A204.1 (cell line): ENCODE data around the gene PLSCR1.
"Not testable (repeated sequence)": the region's sequence is repeated elsewhere in the genome, so short reads cannot be mapped to it uniquely, and the experiment has no call there.

Experiments used
- FAIRE-seq: peaks from 2 replicates; lab custom pipeline; 2012; peaks lifted over from hg19 to GRCh38; lab: Jason Lieb, UNC

PLSCR1 gene

DNA sequence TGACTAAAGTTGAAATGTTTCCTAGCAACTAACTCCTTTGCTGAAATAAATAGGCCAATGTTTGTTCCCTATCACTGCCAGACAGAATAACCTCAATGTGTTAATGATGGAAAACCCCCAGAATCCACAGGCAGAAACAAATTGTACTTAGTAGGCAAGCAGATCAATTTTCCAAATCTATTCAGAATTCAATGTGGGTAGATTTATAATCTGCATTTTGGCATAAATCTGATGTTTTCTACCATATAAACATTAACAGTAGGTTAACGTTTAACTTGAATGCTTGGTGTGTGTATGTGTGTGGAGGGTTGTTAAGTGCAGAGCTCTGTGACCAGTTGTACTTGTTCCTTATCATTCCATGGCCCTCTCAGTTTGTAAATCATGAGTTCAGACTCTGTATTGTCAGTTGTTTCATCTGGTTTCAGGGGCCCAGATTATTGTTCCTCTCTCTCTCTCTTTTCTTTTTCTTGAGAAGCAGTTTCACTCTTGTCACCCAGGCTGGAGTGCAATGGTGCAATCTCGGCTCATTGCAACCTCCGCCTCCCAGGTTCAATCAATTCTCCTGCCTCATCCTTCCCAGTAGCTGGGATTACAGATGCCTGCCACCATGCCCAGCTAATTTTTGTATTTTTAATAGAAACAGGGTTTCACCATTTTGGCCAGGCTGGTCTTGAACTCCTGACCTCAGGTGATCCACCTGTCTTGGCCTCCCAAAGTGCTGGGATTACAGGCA, 32.8 kb downstream of the PLSCR1 start:
- no peak for FAIRE-seq

DNA sequence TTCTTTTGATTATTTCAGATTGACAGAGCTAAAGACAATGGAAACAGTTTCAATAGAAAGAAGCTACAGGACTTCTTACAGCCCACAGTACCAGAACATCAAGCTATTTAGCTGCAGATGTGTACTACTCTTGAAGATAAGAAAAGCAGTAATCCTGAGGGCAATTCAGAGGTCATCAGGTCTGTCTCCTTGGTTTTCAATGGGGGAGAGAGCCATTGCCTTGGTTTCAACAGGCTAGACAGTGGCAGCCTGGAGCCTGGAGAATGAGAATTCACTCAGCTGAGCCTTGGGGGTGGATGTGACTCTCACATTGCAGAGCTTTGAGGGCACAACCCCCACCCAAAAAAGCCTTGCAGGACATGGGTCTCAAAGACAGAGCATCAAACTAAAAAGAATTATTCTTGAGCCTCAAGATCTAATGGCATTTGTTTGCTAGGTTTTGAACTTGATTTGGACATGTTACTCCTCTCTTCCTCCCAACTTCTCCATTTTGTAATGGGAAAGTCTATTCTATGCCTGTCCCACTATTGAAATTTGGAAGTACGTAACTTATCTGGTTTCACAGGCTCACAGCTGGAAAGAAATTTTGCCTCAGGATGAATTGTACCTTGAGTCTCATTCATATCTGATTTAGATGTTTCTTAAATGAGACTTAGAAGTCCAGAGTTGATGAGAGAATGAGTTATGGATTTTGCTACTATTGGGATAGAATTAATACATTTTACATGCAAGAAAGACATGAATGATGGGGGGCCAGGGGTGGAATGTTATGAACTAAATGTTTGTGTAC, 36.9 kb downstream of the PLSCR1 start:
- no peak for FAIRE-seq

DNA sequence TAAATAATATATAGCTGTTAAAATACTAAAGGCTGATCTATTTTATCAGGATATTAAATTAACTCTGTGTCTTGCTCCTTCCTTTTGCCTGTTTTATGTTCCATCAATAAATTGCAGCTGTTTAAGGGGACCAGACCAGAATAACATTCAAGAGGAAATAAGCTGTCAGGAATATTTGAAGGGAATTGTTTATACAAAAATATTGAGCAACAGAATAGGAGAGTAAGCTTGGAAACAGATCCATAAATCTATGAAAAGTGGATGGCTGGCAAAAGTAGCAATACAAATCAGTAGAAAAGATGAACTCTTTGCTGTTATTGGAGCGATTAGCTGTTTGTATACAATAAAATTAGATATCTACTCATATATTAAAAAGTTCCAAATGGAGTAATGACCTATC, 38.9 kb downstream of the PLSCR1 start:
- FAIRE-seq: no peak

DNA sequence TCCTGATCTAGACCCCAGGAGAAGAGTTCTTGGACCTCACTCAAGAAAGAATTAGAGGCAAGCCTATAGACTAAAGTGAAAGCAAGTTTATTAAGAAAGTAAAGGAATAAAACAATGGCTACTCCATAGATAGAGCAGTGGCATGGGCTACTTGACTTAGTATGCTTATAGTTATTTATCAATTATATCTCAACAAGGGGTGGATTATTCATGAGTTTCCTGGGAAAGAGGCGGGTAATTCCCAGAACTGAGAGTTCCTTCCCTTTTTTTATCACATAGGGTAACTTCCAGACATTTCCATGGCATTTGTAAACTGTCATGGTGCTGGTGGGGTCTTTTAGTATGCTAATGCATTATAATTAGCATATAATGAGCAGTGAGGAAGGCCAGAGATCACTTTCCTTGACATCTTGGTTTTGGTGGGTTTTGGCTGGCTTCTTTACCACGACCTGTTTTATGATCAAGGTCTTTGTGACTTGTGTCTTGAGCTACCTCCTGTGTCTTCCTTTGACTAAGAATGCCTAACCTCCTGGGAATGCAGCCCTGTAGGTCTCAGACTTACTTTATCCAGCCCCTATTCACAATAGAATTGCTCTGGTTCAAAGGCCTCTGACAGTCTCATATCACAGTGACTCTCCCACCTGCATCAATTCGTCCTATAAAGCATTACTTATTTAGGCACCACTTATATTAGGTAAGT, 39.8 kb downstream of the PLSCR1 start:
- FAIRE-seq: no peak

DNA sequence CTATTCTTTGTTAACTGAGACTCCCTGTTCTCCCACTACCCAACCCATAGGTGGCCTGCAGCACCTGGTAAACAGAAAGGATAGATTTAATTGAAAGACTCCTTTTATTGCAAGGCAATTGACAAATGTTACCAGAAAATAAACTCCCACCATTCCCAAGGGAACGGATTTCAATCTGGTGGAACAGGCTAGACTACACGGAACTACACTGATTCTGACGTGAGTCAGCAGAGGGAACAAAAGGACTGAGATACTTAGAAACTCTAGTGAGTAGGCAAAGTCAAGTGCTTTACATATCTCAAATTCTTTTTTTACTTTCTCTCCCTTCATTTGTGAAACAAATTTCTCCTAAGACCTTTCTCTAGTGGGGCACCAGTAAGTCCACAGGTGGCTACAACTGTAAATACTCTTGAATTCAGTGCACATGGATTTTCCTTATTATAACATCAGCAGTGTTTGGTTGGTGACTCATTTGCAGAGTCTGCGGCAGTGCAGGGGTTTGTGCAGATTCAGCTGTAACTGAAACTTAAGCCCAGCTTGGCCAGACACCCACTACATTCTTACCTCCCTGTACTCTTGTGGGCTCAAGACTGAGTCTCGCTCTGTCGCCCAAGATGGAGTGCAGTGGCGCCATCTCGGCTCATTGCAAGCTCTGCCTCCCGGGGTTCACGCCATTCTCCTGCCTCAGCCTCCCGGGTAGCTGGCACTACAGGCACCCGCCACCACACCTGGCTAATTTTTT, 40.8 kb downstream of the PLSCR1 start:
- FAIRE-seq: no peak

DNA sequence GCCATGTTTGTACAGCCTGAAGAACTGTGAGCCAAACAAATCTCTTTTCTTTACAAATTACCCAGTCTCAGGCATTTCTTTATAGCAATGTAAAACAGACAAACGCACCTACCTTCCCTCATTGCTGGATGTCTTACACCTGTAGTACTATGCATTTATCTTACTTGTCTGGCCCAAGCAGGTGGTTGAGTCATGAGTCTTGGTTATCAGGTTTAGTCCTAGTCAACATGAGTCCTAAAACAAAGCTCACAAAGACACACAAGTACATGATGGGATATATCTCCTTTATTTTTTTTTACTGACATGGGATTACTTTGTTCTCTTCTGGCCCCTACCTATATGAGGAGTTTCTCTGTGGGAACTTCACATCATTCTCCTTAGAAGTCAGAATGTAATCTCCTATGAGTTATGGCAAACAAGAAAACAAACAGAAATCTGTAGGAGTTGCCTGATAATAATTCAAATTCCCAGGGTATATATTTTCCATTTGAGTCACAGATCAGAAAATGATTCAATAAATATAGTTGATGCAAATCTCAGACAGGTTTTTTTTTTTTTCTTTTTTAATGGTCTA, 41.4 kb downstream of the PLSCR1 start:
- FAIRE-seq: no peak

DNA sequence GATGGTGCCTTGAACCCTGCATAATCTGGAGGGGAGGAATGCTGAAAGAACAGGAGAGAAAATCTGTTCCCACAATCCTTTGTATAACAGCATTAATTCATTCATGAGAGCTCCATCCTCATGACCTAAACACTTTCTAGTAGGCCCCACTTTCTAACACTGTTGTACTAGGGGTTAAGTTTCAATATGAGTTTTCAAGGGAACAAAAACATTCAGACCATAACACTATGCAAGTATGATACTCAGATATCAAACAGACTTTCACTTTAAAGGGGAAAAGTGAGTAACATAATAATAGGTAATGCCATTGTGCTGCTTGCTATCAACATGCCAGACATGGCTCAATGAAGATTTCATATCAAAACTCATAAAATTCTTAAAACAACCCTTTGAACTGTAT, 42.7 kb downstream of the PLSCR1 start:
- FAIRE-seq: no peak

DNA sequence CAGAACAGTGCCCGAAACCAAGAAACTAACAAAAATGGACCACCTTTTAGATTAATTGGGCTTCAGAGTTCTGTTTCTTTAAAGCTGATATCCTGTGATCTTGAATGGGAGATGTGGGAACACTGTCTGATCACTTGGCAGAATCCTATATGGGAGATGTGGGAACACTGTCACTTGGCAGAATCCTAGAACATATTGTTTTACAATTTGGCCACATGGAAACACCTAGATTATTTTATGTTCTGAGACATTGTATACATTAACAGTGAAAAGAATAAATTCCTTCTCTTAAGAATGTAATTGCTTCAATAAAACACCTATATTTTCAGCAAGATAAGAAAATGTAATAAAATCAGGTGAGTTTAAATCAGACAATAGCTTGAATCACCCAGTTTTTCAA, 44.7 kb downstream of the PLSCR1 start:
- no peak for FAIRE-seq

DNA sequence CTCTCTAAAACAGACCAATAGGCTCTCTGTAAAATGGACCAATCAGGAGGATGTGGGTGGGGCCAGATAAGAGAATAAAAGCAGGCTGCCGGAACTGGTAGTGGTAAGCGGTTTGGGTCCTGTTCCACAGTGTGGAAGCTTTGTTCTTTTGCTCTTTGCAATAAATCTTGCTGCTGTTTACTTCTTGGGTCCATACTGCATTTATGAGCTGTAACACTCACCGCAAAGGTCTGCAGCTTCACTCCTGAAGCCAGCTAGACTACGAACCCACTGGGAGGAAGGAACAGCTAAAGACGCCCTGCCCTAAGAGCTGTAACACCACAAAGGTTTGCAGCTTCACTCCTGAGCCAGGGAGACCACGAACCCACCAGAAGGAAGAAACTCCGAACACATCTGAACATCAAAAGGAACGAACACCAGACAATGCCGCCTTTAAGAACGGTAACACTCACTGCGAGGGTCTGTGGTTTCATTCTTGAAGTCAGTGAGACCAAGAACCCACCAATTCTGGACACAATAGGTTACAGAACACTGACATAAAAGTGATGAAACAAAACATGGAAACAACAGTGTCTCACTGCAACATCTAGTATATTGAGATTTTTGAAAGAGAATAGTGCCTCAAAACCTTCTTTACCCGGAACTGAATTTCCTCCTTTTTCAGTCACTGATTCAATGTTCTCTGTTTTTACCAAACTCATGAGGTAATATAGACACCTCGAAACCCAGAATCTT, 46.2 kb downstream of the PLSCR1 start:
- no peak for FAIRE-seq

DNA sequence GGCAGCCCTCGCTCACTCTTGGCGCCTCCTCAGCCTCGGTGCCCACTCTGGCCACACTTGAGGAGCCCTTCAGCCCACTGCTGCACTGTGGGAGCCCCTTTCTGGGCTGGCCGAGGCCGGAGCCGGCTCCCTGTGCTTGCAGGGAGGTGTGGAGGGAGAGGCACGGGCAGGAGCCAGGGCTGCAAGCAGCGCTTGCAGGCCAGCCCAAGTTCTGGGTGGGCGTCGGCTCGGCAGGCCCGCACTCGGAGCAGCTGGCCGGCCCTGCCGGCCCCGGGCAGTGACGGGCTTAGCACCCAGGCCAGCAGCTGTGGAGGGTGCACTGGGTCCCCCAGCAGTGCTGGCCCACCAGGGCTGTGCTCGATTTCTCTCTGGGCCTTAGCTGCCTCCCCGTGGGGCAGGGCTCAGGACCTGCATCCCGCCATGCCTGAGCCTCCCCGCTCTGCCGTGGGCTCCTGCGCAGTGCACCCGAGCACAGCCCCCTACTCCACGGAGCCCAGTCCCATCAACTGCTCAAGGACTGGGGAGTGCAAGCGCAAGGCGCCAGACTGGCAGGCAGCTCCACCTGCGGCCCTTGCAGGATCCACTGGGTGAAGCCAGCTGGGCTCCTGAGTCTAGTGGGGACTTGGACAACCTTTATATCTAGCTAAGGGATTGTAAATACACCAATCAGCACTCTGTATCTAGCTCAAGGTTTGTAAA, 47.1 kb downstream of the PLSCR1 start:
- FAIRE-seq: not testable (repeated sequence)

DNA sequence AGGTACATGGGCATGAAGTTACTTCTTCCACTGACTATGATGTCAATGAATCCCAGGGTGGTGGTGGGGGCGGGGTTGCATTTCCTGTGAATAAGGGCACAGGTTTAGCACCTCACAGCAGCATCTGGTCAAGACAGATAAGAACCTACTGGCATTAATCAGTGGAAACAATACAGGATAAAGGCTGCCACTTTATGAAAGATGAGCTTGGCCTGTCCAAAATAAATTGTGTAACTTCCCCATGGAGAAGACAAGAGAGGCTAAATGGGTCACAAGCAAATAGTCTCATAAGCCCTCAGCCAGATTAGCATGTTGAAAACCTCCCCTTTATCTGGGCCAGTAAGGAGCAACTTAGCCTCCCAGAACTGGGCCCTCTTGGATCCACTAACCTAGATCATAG, 47.7 kb downstream of the PLSCR1 start:
- no peak for FAIRE-seq

DNA sequence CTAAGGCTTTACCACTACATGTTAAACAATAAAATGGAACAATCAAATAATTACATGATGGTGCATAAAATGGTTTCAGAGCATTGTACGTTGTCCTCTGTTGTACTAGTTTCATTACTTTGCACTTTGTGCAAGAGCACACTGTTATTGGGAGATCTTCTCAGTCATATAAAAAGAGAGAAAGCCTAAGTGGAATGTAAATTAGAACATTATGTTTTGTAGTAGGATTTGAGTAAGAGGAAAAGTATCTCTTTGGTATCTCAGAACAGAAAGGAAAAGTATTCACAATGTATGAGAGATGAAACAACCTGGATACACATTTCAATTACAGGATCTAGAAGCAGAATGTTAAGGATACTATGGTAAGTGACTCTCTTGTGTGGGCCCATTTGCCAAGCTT, 48.2 kb downstream of the PLSCR1 start:
- no peak for FAIRE-seq

DNA sequence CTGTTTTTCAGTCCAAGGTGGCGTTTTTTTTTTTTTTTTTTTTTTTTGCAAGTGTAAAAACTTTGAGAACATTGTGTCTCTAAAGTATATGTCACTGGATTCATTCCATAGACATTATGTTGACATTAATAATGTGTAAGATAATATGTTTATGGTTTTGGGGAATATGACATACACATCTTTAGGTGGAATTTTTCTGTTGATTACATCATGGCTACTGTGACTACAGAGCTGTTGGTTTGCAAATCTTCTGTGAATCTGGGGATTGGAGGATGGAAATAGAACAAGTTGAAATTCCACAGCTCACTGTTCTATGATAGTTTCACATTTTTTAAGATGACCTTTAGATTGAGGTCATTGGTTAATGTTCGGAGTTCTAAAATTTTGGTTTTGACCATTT, 50.6 kb downstream of the PLSCR1 start:
- FAIRE-seq: no peak

DNA sequence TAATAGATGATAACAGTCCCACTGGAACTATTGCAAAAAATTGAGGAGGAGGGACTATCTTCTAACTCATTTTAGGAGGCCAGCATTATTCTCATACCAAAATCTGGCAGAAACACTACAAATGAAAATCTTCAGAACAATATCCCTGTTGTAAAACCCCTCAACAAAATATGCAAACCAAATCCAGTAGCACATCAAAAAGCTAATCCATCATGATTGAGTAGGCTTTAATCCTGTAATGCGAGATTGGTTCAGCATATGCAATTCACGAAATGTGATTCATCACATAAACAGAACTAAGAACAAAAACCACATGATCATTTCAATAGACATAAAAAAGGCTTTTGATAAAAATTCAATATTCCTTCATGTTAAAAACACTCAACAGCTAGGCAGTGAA, 51.2 kb downstream of the PLSCR1 start:
- FAIRE-seq: no peak

DNA sequence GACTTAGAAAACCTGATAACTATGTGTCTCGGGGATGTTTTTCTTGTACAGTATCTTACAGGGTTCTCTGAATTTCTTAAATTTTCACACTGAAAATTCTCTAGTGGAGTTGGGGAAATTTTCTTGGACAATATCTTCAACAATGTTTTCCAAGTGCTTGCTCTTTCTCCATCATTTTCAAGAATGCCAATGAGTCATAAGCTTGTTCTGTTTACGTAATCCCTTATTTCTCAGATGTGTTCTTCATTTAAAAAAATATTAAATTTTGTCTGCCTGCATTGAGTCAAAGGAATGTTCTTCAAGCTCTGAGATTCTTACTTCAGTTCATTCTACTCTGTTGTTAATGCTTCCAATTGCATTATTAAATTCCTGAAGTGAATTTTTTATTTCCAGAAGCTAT, 53.1 kb downstream of the PLSCR1 start:
- no peak for FAIRE-seq

DNA sequence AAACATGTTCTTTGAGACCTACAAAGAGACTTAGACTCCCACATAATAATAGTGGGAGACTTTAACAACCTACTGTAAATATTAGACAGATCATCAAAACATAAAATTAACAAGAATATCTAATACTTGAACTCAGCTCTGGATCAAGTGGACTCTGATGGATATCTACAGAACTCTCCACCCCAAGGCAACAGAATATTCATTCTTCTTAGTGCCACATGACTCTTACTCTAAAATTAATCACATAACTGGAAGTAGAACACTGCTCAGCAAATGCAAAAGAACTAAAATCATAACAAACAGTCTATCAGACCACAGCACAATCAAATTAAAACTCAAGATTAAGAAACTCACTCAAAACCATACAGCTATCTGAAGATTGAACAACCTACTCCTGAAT, 59.1 kb downstream of the PLSCR1 start:
- no peak for FAIRE-seq

DNA sequence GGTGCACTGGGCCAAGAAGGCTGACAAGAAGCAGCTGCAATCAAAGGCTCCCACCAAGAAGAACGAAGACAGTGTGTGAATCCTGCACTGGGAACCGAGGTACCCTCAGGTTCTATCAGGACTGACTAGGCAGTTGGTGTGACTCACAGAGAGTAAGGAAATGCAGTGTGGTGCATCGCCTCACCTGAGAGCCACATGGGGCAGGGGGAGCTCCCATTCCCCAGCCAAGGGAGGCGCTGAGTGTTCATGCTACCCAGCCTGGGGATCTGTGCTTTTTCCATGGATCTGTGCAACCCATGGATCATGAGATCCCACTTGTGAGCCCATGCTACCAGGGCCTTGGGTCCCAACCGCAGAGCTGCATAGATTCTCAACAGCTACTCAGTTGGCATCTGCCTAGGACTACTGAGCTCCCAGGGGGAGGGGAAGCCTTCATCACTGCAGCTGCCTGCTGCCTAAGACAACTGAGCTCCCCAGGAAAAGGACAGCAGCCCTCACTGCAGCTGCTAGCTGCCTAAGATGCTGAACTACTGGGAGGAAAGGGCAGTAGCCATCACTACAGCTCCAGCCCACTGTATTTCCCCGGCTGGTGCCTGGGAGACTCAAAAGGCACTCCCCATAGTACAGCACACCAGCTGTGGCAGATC, 68.2 kb downstream of the PLSCR1 start:
- no peak for FAIRE-seq

DNA sequence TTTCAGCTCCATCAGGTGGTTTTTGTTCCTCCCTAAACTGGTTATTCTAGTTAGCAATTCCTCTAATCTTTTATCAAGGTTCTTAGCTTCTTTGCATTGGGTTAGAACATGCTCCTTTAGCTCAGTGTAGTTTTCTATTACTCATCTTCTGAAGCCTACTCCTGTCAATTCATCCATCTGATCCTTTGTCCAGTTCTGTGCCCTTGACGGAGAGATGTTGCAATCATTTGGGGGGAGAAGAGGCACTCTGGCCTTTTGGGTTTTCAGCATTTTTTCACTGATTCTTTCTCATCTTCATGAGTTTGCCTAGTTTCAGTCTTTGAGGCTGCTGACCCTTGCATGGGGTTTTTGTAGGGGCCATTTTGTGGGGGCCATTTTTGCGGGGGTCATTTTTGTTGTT, 69.4 kb downstream of the PLSCR1 start:
- FAIRE-seq: not testable (repeated sequence)

DNA sequence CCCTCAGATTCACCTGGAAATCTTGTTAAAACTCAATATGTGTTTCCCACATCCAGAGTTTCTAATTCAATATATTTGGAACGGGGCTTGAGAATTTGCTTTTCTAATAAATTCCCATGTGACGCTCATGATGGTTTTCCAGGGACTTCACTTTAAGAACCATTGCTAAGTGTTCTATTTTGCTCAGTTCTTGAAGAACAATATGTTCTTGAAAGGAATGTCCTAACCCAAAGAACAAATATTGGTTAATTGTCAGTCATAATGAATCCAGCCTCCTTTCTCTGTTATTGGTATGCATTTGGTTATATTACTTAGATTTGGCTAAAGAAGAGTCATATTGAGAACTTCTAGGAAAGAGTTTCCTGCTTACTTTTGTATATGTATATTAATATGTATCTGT, 70.7 kb downstream of the PLSCR1 start:
- no peak for FAIRE-seq

DNA sequence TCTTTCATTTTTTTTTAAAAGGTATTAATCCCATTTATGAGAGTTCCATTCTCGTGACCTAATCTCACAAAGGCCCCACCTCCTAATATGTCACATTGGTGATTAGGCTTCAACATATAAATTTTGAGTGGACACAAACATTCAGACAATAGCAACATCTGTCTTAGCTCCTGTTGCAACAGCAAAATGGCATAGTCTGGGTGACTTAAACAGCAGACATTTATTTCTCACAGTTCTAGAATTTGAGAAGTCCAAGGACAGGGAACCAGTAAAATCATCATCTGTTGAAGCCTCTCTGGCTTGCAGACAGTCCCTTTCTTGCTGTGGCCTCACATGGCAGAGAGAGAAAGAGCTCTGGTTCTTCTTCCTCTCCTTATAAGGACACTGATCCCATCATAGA, 71.8 kb downstream of the PLSCR1 start:
- no peak for FAIRE-seq
